Karpas-422 (cell line): ENCODE results near the gene RPA3. TPM values are rescaled to one million over a fixed set of nuclear protein-coding genes. Genes with fewer than 3 reads are reported as not detected.
A peak's percentile ranks its signal among the peaks of the same experiment; 100 is the strongest.

ENCODE experiments used
- DNase-seq: peaks from one replicate; pipeline ENCODE4 v3.0.0-alpha.2; 2015
- H2AFZ ChIP-seq: fragments of 200-600 bp; sonication (generic); 2 replicates; pipeline ENCODE4 v1.6.1; 2014; ENCODE audit warnings: antibody characterized with exemption, low read length, mixed read lengths
- H3K27ac ChIP-seq: fragments of 200-600 bp; sonication (generic); 2 replicates; pipeline ENCODE4 v1.5.1; 2014; ENCODE audit warnings: mild to moderate bottlenecking, low read length, moderate library complexity
- H3K27me3 ChIP-seq: fragments of 200-600 bp; sonication (generic); 2 replicates; pipeline ENCODE4 v1.6.1; 2014; ENCODE audit warnings: low read length, mixed read lengths
- H3K36me3 ChIP-seq: fragments of 200-600 bp; sonication (generic); 2 replicates; pipeline ENCODE4 v1.6.1; 2014; ENCODE audit warnings: low read length, mixed read lengths; ENCODE audit not compliant: insufficient read depth
- H3K4me1 ChIP-seq: fragments of 200-600 bp; sonication (generic); 2 replicates; pipeline ENCODE4 v1.6.1; 2014; ENCODE audit warnings: mild to moderate bottlenecking, low read length, mixed read lengths
- H3K4me2 ChIP-seq: fragments of 200-600 bp; sonication (generic); 2 replicates; pipeline ENCODE4 v1.6.1; 2014; ENCODE audit warnings: low read length, low read depth, mild to moderate bottlenecking; ENCODE audit not compliant: poor library complexity, severe bottlenecking
- H3K4me3 ChIP-seq: fragments of 200-600 bp; sonication (generic); 2 replicates; pipeline ENCODE4 v1.5.1; 2014; ENCODE audit warnings: mild to moderate bottlenecking, antibody characterized with exemption, low read length, mixed read lengths
- H3K79me2 ChIP-seq: fragments of 200-600 bp; sonication (generic); 2 replicates; pipeline ENCODE4 v1.6.1; 2014; ENCODE audit warnings: mild to moderate bottlenecking, low read length, mixed read lengths
- H3K9ac ChIP-seq: fragments of 200-600 bp; sonication (generic); 2 replicates; pipeline ENCODE4 v1.6.0; 2014; ENCODE audit warnings: low read length
- H3K9me2 ChIP-seq: fragments of 200-600 bp; sonication (generic), shearing (Covaris generic); replicated peaks from 2 replicates; pipeline ENCODE4 v1.6.0; 2014; ENCODE audit warnings: mild to moderate bottlenecking, low read length, moderate library complexity; ENCODE audit not compliant: insufficient read depth
- H3K9me3 ChIP-seq: fragments of 300-700, 200-600 bp; sonication (generic); 2 replicates; pipeline ENCODE4 v1.6.1; 2014; ENCODE audit warnings: low read length, mixed read lengths
- H4K20me1 ChIP-seq: fragments of 200-600 bp; sonication (generic); 2 replicates; pipeline ENCODE4 v1.6.1; 2014; ENCODE audit warnings: mild to moderate bottlenecking, antibody characterized with exemption, low read length, low read depth; ENCODE audit not compliant: insufficient read depth
- total RNA-seq: library from RNA; depleted of rRNA; stranded (reverse); fragments of >200 nt; shearing (Covaris generic); gene quantifications from 2 replicates; pipeline ENCODE4 v1.2.3, GENCODE V29; 2014; ENCODE audit warnings: low replicate concordance

RPA3 gene
- total RNA-seq, 1 experiment from 2014 or later: 44.0 TPM

GRCh38 chr7:7617550-7617949 lies 100.9 kb downstream of the RPA3 start:
- H4K20me1 ChIP-seq: no peaks in the 10 kb centered on the region
- no peaks in the 10 kb centered on the region for H3K4me1 ChIP-seq
- H3K27me3 ChIP-seq: no peaks in the 10 kb centered on the region
- no peak overlapping the region for H2AFZ ChIP-seq
- no peak overlapping the region for H3K4me3 ChIP-seq
- H3K9me2 ChIP-seq: no peaks in the 10 kb centered on the region
- no peak for DNase-seq
- no peak overlapping the region for H3K27ac ChIP-seq
- H3K4me2 ChIP-seq: no peak overlapping the region
- no peaks in the 10 kb centered on the region for H3K79me2 ChIP-seq
- H3K36me3 ChIP-seq: no peaks in the 10 kb centered on the region
- H3K9me3 ChIP-seq: no peaks in the 10 kb centered on the region
- H3K9ac ChIP-seq: no peak overlapping the region

- H3K4me1 ChIP-seq: no peaks in the 10 kb centered on the region
- no peak for DNase-seq
- H3K27ac ChIP-seq: no peak overlapping the region
- no peaks in the 10 kb centered on the region for H3K27me3 ChIP-seq
- H3K4me3 ChIP-seq: no peak overlapping the region
- H3K4me2 ChIP-seq: no peak overlapping the region
- H3K36me3 ChIP-seq: peaks cover 2% of the 10 kb centered on the region; the same call in 1 of the 2 replicates
- H4K20me1 ChIP-seq: no peaks in the 10 kb centered on the region
- H3K79me2 ChIP-seq: no peaks in the 10 kb centered on the region
- H2AFZ ChIP-seq: no peak overlapping the region
- no peak overlapping the region for H3K9ac ChIP-seq
- H3K9me3 ChIP-seq: no peaks in the 10 kb centered on the region
- H3K9me2 ChIP-seq: no peaks in the 10 kb centered on the region
Measured at GRCh38 chr7:7614018-7614741, 104.2 kb downstream of the RPA3 start.

GRCh38 chr7:7613210-7613609 lies 105.2 kb downstream of the RPA3 start:
- H3K9me3 ChIP-seq: no peaks in the 10 kb centered on the region
- no peaks in the 10 kb centered on the region for H3K27me3 ChIP-seq
- no peak overlapping the region for H2AFZ ChIP-seq
- no peaks in the 10 kb centered on the region for H3K4me1 ChIP-seq
- DNase-seq: no peak
- no peaks in the 10 kb centered on the region for H3K9me2 ChIP-seq
- H3K9ac ChIP-seq: no peak overlapping the region
- no peaks in the 10 kb centered on the region for H4K20me1 ChIP-seq
- no peak overlapping the region for H3K4me2 ChIP-seq
- H3K27ac ChIP-seq: no peak overlapping the region
- peaks cover 12% of the 10 kb centered on the region; the same call in 1 of the 2 replicates for H3K36me3 ChIP-seq
- no peaks in the 10 kb centered on the region for H3K79me2 ChIP-seq
- H3K4me3 ChIP-seq: no peak overlapping the region

- Histone ChIP-seq H4K20me1 (no peaks in the 10 kb centered on the region), H3K9me3 (no peaks in the 10 kb centered on the region), H3K4me2 (no peak overlapping the region), H3K4me3 (no peak overlapping the region), H3K27ac (no peak overlapping the region), H3K9ac (no peak overlapping the region), H3K36me3 (peaks cover 15% of the 10 kb centered on the region; the same call in 1 of the 2 replicates), H3K4me1 (no peaks in the 10 kb centered on the region), H3K27me3 (no peaks in the 10 kb centered on the region), H2AFZ (no peak overlapping the region), H3K79me2 (no peaks in the 10 kb centered on the region), H3K9me2 (no peaks in the 10 kb centered on the region)
- no peak for DNase-seq
Measured at GRCh38 chr7:7612519-7612918, 105.9 kb downstream of the RPA3 start.

- H3K9me3 ChIP-seq: no peaks in the 10 kb centered on the region
- H3K27ac ChIP-seq: no peak overlapping the region
- H3K36me3 ChIP-seq: peaks cover 32% of the 10 kb centered on the region; the same call in 1 of the 2 replicates
- no peak for DNase-seq
- no peak overlapping the region for H3K9ac ChIP-seq
- no peaks in the 10 kb centered on the region for H4K20me1 ChIP-seq
- no peak overlapping the region for H3K4me3 ChIP-seq
- H3K4me1 ChIP-seq: no peaks in the 10 kb centered on the region
- no peak overlapping the region for H3K4me2 ChIP-seq
- no peak overlapping the region for H2AFZ ChIP-seq
- H3K79me2 ChIP-seq: no peaks in the 10 kb centered on the region
- no peaks in the 10 kb centered on the region for H3K9me2 ChIP-seq
- H3K27me3 ChIP-seq: no peaks in the 10 kb centered on the region
Measured at GRCh38 chr7:7609330-7609729, 109.1 kb downstream of the RPA3 start.

GRCh38 chr7:7607010-7607409 lies 111.4 kb downstream of the RPA3 start:
- H2AFZ ChIP-seq: no peak overlapping the region
- H3K27ac ChIP-seq: no peak overlapping the region
- H3K9me2 ChIP-seq: no peaks in the 10 kb centered on the region
- H3K9me3 ChIP-seq: no peaks in the 10 kb centered on the region
- H3K4me1 ChIP-seq: no peaks in the 10 kb centered on the region
- DNase-seq: peak; percentile 29
- H3K4me3 ChIP-seq: no peak overlapping the region
- H3K9ac ChIP-seq: no peak overlapping the region
- H3K36me3 ChIP-seq: peaks cover 32% of the 10 kb centered on the region; the same call in 1 of the 2 replicates
- H3K4me2 ChIP-seq: no peak overlapping the region
- H3K27me3 ChIP-seq: no peaks in the 10 kb centered on the region
- no peaks in the 10 kb centered on the region for H4K20me1 ChIP-seq
- H3K79me2 ChIP-seq: no peaks in the 10 kb centered on the region

- no peak for DNase-seq
- Histone ChIP-seq H3K36me3 (peaks cover 49% of the 10 kb centered on the region), H3K27me3 (no peaks in the 10 kb centered on the region), H3K4me3 (no peak overlapping the region), H3K27ac (no peak overlapping the region), H2AFZ (no peak overlapping the region), H3K9ac (no peak overlapping the region), H3K9me3 (no peaks in the 10 kb centered on the region), H3K79me2 (peaks cover 12% of the 10 kb centered on the region; the same call in 1 of the 2 replicates), H4K20me1 (no peaks in the 10 kb centered on the region), H3K9me2 (no peaks in the 10 kb centered on the region), H3K4me1 (no peaks in the 10 kb centered on the region), H3K4me2 (no peak overlapping the region)
Measured at GRCh38 chr7:7596176-7596575, 122.2 kb downstream of the RPA3 start.

GRCh38 chr7:7595451-7595850 lies 123.0 kb downstream of the RPA3 start:
- Histone ChIP-seq H3K27ac (no peak overlapping the region), H3K4me2 (no peak overlapping the region), H3K4me1 (no peaks in the 10 kb centered on the region), H3K9ac (no peak overlapping the region), H3K36me3 (peaks cover 55% of the 10 kb centered on the region), H4K20me1 (no peaks in the 10 kb centered on the region), H3K9me2 (no peaks in the 10 kb centered on the region), H3K9me3 (no peaks in the 10 kb centered on the region), H3K27me3 (no peaks in the 10 kb centered on the region), H2AFZ (no peak overlapping the region), H3K4me3 (no peak overlapping the region), H3K79me2 (peaks cover 19% of the 10 kb centered on the region)
- DNase-seq: peak; percentile 64
